ENCODE results near the gene NDUFA5.

Gene NDUFA5

DNA sequence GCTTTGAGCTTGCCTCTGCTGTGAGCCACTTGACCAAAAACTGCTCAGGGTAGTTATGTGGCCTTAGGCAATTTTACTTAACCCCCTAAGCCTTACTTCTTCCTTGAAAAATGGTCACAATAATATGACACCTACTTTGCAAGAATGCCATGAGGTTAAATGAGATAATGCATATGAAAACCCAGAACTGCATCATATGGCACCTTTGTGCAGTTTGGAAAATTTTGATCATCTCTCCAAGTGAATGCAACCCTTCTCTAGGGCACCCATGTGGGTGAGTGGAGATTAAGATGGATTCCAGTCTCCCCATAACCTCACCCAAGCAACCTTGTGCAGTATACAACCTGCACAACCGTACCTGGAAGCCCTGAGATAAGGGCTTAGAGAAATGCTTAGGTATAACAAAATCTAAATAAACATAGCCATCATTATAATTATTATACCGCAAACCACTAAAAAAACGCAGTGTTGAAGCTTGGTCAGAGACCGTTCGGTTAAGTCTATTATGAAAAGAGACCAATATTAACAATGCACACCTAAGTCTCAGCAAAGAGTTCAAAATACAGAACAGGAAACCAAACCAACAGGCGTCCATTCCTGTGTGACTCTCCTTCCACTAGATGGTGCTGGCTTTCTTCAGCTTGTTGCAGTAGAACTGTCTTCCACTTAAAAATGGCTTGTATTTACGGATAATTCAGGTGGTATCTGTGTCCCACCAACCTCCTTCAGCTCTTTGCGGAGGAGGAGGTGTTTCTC is 23.0 kb upstream of the NDUFA5 start:
- H3K4me1 ChIP-seq (ENCODE audit: control insufficient read depth in 1 of 2, insufficient read depth in 1 of 2, low read depth in 1 of 2, low read length in 1 of 2): no peaks in the 10 kb centered on the region
- H3K27ac ChIP-seq: no peak overlapping the region
- TF ChIP-seq, protein P1, sequence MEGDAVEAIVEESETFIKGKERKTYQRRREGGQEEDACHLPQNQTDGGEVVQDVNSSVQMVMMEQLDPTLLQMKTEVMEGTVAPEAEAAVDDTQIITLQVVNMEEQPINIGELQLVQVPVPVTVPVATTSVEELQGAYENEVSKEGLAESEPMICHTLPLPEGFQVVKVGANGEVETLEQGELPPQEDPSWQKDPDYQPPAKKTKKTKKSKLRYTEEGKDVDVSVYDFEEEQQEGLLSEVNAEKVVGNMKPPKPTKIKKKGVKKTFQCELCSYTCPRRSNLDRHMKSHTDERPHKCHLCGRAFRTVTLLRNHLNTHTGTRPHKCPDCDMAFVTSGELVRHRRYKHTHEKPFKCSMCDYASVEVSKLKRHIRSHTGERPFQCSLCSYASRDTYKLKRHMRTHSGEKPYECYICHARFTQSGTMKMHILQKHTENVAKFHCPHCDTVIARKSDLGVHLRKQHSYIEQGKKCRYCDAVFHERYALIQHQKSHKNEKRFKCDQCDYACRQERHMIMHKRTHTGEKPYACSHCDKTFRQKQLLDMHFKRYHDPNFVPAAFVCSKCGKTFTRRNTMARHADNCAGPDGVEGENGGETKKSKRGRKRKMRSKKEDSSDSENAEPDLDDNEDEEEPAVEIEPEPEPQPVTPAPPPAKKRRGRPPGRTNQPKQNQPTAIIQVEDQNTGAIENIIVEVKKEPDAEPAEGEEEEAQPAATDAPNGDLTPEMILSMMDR (IDR thresholded peaks at IDR 0.05): no peak
- H3K9me3 ChIP-seq: no peaks in the 10 kb centered on the region
- H3K4me3 ChIP-seq (ENCODE audit: low read depth in 1 of 2, low read length in 1 of 2): no peak overlapping the region
- peaks cover 62% of the 10 kb centered on the region for H3K27me3 ChIP-seq
- no peaks in the 10 kb centered on the region for H3K36me3 ChIP-seq

DNA sequence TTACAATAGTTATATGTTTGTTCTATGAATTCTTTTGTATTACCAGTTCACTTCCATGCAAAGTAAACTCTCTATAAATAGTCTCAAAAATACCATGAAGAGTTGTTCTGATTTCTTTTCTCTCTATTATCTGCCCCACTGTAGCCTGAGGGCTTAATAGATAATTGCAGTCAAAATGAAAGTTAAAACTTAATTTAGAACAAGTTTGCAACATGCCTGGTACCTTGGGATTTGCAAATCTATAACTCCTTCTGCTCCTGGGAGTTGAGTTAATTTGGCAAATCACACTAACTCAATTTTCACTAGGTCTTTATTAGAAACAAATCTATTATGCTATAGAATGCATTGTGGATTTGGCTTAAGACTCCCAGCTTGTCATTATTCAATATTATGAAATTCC is 21.8 kb upstream of the NDUFA5 start:
- H3K36me3 ChIP-seq: no peaks in the 10 kb centered on the region
- H3K4me1 ChIP-seq (ENCODE audit: control insufficient read depth in 1 of 2, insufficient read depth in 1 of 2, low read depth in 1 of 2, low read length in 1 of 2): peaks cover 0 to under 1% of the 10 kb centered on the region in 2 experiments
- no peak overlapping the region for H3K4me3 ChIP-seq (ENCODE audit: low read depth in 1 of 2, low read length in 1 of 2)
- TF ChIP-seq, protein P1 (IDR thresholded peaks at IDR 0.05): no peak
- H3K9me3 ChIP-seq: no peaks in the 10 kb centered on the region
- no peak overlapping the region for H3K27ac ChIP-seq
- H3K27me3 ChIP-seq: peaks cover 58% of the 10 kb centered on the region

DNA sequence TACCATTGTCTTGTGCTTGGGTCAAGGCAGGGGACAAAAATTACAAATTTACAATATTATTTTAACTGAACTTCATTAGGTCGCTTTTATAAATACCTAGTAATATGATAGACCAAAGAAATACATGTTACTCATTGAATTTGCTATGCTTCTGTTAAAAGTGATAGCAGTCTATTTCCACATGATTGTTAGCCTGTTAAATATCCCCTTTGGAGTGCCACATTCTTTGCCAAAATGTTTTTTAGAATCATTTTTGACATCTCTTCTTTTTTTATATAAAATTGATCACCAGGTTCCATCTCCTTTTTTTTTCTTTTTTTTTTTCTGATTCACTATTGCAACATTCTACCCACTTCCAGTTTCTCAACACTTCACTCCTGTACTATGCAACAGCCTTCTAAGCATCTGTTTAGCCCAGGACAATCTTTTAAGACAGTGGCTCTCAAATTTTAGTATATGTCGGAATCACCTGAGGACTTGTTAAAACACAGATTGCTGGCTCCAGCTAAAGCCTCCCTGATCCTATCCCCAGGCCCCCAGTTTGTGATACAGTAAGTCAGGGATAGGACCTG is 16.4 kb upstream of the NDUFA5 start:
- Histone ChIP-seq H3K36me3 (no peaks in the 10 kb centered on the region), H3K27ac (no peak overlapping the region), H3K4me3 (ENCODE audit: low read depth in 1 of 2, low read length in 1 of 2) (no peak overlapping the region), H3K4me1 (ENCODE audit: control insufficient read depth in 1 of 2, insufficient read depth in 1 of 2, low read depth in 1 of 2, low read length in 1 of 2) (peaks cover 0 to 5% of the 10 kb centered on the region in 2 experiments), H3K9me3 (no peaks in the 10 kb centered on the region), H3K27me3 (peaks cover 27% of the 10 kb centered on the region)
- TF ChIP-seq, protein P1 (IDR thresholded peaks at IDR 0.05): no peak

DNA sequence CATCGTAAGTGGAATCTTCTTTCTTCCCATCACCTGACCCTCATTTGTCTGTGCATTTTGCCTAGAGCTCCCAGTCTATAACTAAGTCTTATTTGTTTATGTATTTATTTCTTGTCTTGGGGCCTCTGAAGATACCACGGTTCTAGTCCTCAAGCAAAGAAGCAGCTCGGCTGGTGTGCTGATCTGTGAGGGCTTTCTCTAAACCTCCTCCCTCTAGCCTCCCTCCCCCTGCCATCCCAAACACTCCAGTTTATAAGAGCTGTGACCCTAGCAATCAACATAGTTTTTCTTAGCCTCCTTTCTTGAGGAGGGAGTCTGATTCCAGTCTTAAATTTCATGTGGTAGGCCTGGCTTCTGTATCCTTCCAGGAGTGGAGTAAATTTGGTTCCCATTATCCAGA is 15.7 kb upstream of the NDUFA5 start:
- H3K36me3 ChIP-seq: no peaks in the 10 kb centered on the region
- H3K4me1 ChIP-seq (ENCODE audit: control insufficient read depth in 1 of 2, insufficient read depth in 1 of 2, low read depth in 1 of 2, low read length in 1 of 2): peaks cover 0 to 5% of the 10 kb centered on the region in 2 experiments
- no peak overlapping the region for H3K27ac ChIP-seq
- no peak overlapping the region for H3K4me3 ChIP-seq (ENCODE audit: low read depth in 1 of 2, low read length in 1 of 2)
- peaks cover 20% of the 10 kb centered on the region for H3K27me3 ChIP-seq
- TF ChIP-seq, protein P1 (IDR thresholded peaks at IDR 0.05): no peak
- no peaks in the 10 kb centered on the region for H3K9me3 ChIP-seq

DNA sequence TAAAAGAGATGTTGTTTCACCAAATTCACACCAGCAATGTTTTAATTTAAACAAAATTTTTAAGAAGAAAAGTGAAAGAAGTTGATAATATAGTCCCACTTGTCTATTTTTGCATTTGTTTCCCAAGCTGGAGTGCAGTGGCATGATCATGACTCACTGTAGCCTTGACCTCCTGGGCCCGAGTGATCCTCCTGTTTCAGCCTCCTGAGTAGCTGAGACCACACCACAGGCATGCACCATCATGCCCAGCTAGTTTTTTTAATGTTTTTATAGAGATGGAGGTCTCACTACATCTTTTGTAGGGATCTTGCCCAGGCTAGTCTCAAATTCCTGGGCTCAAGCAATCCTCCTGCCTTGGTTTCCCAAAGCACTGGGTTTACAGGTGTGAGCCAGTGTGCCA is 14.1 kb upstream of the NDUFA5 start:
- Histone ChIP-seq H3K27me3 (peaks cover 4% of the 10 kb centered on the region), H3K4me1 (ENCODE audit: control insufficient read depth in 1 of 2, insufficient read depth in 1 of 2, low read depth in 1 of 2, low read length in 1 of 2) (peaks cover 0 to 5% of the 10 kb centered on the region in 2 experiments), H3K36me3 (no peaks in the 10 kb centered on the region), H3K4me3 (ENCODE audit: low read depth in 1 of 2, low read length in 1 of 2) (no peak overlapping the region), H3K27ac (no peak overlapping the region), H3K9me3 (no peaks in the 10 kb centered on the region)
- TF ChIP-seq, protein P1 (IDR thresholded peaks at IDR 0.05): no peak

Measured in neutrophil (primary cell).